Measurements from ENCODE around the gene MMGT1.

Gene MMGT1

GRCh38 chrX:135951291-135951690 lies 22.5 kb downstream of the MMGT1 start:
- no peak for TF ChIP-seq REST (IDR thresholded peaks at IDR 0.05; ENCODE audit: insufficient read depth in 1 of 2, low read depth in 2 of 2, low read length in 2 of 2)
- no peak for TF ChIP-seq FOXP2 (optimal IDR thresholded peaks at IDR 0.05; ENCODE audit: borderline replicate concordance, extremely low read depth, extremely low read length, insufficient read depth)
- TF ChIP-seq TAF1 (IDR thresholded peaks at IDR 0.05; ENCODE audit: borderline replicate concordance, insufficient read depth, low read length) = no peak
- no peak for TF ChIP-seq POLR2AphosphoS5 (IDR thresholded peaks at IDR 0.05; ENCODE audit: low read depth, low read length)
- TF ChIP-seq SIN3A (IDR thresholded peaks at IDR 0.05; ENCODE audit: borderline replicate concordance, insufficient read depth, low read length) = no peak

- TF ChIP-seq REST (IDR thresholded peaks at IDR 0.05; ENCODE audit: insufficient read depth in 1 of 2, low read depth in 2 of 2, low read length in 2 of 2) = no peak
- no peak for TF ChIP-seq FOXP2 (optimal IDR thresholded peaks at IDR 0.05; ENCODE audit: borderline replicate concordance, extremely low read depth, extremely low read length, insufficient read depth)
- no peak for TF ChIP-seq TAF1 (IDR thresholded peaks at IDR 0.05; ENCODE audit: borderline replicate concordance, insufficient read depth, low read length)
- no peak for TF ChIP-seq POLR2AphosphoS5 (IDR thresholded peaks at IDR 0.05; ENCODE audit: low read depth, low read length)
- no peak for TF ChIP-seq SIN3A (IDR thresholded peaks at IDR 0.05; ENCODE audit: borderline replicate concordance, insufficient read depth, low read length)
Measured at GRCh38 chrX:135944486-135944885, 29.3 kb downstream of the MMGT1 start.

GRCh38 chrX:135931644-135932487 lies 41.9 kb downstream of the MMGT1 start:
- TF ChIP-seq TAF1 (IDR thresholded peaks at IDR 0.05; ENCODE audit: borderline replicate concordance, insufficient read depth, low read length) = no peak
- no peak for TF ChIP-seq FOXP2 (optimal IDR thresholded peaks at IDR 0.05; ENCODE audit: borderline replicate concordance, extremely low read depth, extremely low read length, insufficient read depth)
- TF ChIP-seq REST (IDR thresholded peaks at IDR 0.05; ENCODE audit: insufficient read depth in 1 of 2, low read depth in 2 of 2, low read length in 2 of 2) = no peak
- no peak for TF ChIP-seq POLR2AphosphoS5 (IDR thresholded peaks at IDR 0.05; ENCODE audit: low read depth, low read length)
- no peak for TF ChIP-seq SIN3A (IDR thresholded peaks at IDR 0.05; ENCODE audit: borderline replicate concordance, insufficient read depth, low read length)

GRCh38 chrX:135927897-135928296 lies 45.9 kb downstream of the MMGT1 start:
- TF ChIP-seq POLR2AphosphoS5 (IDR thresholded peaks at IDR 0.05; ENCODE audit: low read depth, low read length) (no peak), FOXP2 (optimal IDR thresholded peaks at IDR 0.05; ENCODE audit: borderline replicate concordance, extremely low read depth, extremely low read length, insufficient read depth) (no peak), REST (IDR thresholded peaks at IDR 0.05; ENCODE audit: insufficient read depth in 1 of 2, low read depth in 2 of 2, low read length in 2 of 2) (no peak), SIN3A (IDR thresholded peaks at IDR 0.05; ENCODE audit: borderline replicate concordance, insufficient read depth, low read length) (no peak)

All from PFSK-1 (cell line).